Astrocyte of the cerebellum (primary cell): ENCODE measurements around the gene ZNF487.
"Not testable (repeated sequence)": the region's sequence is repeated elsewhere in the genome, so short reads cannot be mapped to it uniquely, and the experiment has no call there.

Experiments used
- DNase-seq: peaks from one replicate; pipeline ENCODE4 v3.0.0-alpha.2; 2011; ENCODE audit warnings: low read depth
- H3K4me3 ChIP-seq: 2 replicates; pipeline ENCODE4 v1.5.1; 2011; ENCODE audit warnings: mild to moderate bottlenecking, low read depth, low read length, moderate library complexity
- in situ Hi-C: cut with HindIII; loops from 2 replicates; pipeline ENCODE4 v1.10.0; 2017; ENCODE audit warnings: low sequenced_read_pairs
- TF ChIP-seq, protein P1 (sequence below): IDR thresholded peaks from 2 replicates; pipeline ENCODE4 v1.5.1; 2012; ENCODE audit warnings: low read length, low read depth, moderate library complexity, mild to moderate bottlenecking; ENCODE audit errors: missing control alignments

The ZNF487 gene

DNA sequence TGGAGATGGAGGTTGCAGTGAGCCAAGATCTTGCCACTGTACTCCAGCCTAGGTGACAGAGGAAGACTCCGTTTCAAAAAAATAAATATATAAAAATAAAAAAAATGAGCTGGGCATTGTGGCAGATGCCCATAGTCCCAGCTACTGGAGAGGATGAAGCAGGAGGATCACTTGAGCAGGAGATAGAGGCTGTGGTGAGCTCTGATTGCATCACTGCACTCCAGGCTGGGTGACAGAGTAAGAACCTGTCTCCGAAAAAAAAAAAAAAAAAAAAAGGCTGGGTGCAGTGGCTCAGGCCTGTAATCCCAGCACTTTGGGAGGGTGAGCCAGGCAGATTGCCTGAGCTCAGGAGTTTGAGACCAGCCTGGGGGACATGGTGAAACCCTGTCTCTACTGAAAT is 11.8 kb downstream of the ZNF487 start:
- in situ Hi-C loops: no loop called here
- TF ChIP-seq, protein P1, sequence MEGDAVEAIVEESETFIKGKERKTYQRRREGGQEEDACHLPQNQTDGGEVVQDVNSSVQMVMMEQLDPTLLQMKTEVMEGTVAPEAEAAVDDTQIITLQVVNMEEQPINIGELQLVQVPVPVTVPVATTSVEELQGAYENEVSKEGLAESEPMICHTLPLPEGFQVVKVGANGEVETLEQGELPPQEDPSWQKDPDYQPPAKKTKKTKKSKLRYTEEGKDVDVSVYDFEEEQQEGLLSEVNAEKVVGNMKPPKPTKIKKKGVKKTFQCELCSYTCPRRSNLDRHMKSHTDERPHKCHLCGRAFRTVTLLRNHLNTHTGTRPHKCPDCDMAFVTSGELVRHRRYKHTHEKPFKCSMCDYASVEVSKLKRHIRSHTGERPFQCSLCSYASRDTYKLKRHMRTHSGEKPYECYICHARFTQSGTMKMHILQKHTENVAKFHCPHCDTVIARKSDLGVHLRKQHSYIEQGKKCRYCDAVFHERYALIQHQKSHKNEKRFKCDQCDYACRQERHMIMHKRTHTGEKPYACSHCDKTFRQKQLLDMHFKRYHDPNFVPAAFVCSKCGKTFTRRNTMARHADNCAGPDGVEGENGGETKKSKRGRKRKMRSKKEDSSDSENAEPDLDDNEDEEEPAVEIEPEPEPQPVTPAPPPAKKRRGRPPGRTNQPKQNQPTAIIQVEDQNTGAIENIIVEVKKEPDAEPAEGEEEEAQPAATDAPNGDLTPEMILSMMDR: no peak
- DNase-seq: no peak
- H3K4me3 ChIP-seq: no peak overlapping the region

- H3K4me3 ChIP-seq: no peak overlapping the region
- TF ChIP-seq, protein P1: no peak
- in situ Hi-C loops: no loop called here
- no peak for DNase-seq
Observed at GRCh38 chr10:43452356-43452914, 15.5 kb downstream of the ZNF487 start.

- DNase-seq: no peak
- TF ChIP-seq, protein P1: no peak
- in situ Hi-C loops: no loop called here
- no peak overlapping the region for H3K4me3 ChIP-seq
Observed at GRCh38 chr10:43453266-43453831, 16.4 kb downstream of the ZNF487 start.

DNA sequence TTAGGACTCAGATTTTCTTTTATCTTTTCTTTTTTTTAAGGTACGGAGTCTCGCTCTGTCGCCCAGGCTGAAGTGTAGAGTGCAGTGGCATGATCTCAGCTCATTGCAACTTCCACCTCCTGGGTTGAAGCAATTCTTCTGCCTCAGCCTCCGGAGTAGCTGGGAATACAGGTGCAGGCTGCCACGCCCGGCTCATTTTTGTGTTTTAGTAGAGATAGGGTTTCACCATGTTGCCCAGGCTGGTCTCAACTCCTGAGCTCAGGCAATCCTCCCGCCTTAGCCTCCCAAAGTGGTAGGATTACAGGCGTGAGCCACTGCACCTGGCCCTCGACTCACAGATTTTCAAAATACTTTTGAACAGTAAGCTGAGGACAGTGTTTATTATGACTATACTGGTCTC is 17.1 kb downstream of the ZNF487 start:
- H3K4me3 ChIP-seq, DNase-seq, in situ Hi-C loops: not testable (repeated sequence)

GRCh38 chr10:43456561-43456960 is 19.6 kb downstream of the ZNF487 start:
- DNase-seq, in situ Hi-C loops, H3K4me3 ChIP-seq: not testable (repeated sequence)

DNA sequence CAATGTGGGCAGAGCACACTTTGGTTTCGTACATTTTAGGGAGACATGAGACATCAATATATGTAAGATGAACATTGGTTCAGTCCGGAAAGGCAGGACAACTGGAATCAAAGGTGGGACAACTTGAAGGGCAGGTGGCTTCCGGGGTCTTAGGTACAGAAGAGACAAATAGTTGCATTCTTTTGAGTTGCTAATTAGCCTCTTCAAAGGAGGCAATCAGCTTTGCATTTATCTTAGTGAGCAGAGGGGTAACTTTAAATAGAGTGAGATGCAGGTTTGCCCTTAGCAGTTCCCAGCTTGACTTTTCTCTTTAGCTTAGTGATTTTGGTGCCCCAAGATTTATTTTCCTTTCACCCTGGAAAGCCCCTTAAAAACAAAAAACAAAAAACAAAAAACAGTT is 21.3 kb downstream of the ZNF487 start:
- DNase-seq: no peak
- TF ChIP-seq, protein P1: no peak
- no peak overlapping the region for H3K4me3 ChIP-seq
- in situ Hi-C loops: no loop called here

DNA sequence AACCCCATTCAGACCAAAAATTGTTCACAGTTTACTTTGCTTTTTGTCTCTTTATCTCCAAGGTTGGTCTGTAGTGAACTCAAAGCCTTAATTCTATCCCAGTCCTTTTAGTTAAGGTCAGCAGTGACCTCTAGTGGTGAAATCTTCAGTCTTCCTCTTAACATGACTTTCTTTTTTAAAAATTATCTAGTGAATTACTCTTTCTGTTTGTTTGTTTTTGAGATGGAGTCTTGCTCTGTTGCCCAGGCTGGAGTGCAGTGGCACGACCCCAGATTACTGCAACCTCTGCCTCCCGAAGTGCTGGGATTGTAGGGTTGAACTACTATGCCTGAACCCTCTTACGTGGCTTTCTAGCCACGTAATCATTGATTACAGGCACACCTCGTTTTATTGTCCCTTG is 25.0 kb downstream of the ZNF487 start:
- peak; percentile 87 for DNase-seq
- no peak overlapping the region for H3K4me3 ChIP-seq
- in situ Hi-C loops: no loop called here
- TF ChIP-seq, protein P1: peak; percentile 49

GRCh38 chr10:43465086-43465735 is 28.3 kb downstream of the ZNF487 start:
- in situ Hi-C loops, H3K4me3 ChIP-seq, DNase-seq: not testable (repeated sequence)

GRCh38 chr10:43465736-43466120 is 28.8 kb downstream of the ZNF487 start:
- DNase-seq, in situ Hi-C loops: not testable (repeated sequence)

More at GRCh38 chr10:43465736-43466120, 28.8 kb downstream of the ZNF487 start:
- H3K4me3 ChIP-seq: not testable (repeated sequence)
